ENCODE data around the gene PTPMT1.
"Not testable (repeated sequence)": the region's sequence is repeated elsewhere in the genome, so short reads cannot be mapped to it uniquely, and the experiment has no call there.

The PTPMT1 gene

GRCh38 chr11:47546274-47546673 lies 19.1 kb upstream of the PTPMT1 start:
- not testable (repeated sequence) for DNase-seq (ENCODE audit: low spot score)

- no peak for DNase-seq (ENCODE audit: low spot score)
Observed at GRCh38 chr11:47550288-47551047, 14.9 kb upstream of the PTPMT1 start.

GRCh38 chr11:47551086-47551485 lies 14.3 kb upstream of the PTPMT1 start:
- peak; percentile 27 for DNase-seq (ENCODE audit: low spot score)

- DNase-seq (ENCODE audit: low spot score) = peak; percentile 36
Observed at GRCh38 chr11:47552056-47552565, 13.3 kb upstream of the PTPMT1 start.

- DNase-seq (ENCODE audit: low spot score) = peak; percentile 91
Observed at GRCh38 chr11:47552566-47553405, 12.6 kb upstream of the PTPMT1 start, which contains the start of gene CELF1. Gene CELF1 (minus strand): TSS chr11:47553132. CDS start chr11:47499523, 53,609 bp downstream.

GRCh38 chr11:47553406-47553743 lies 12.0 kb upstream of the PTPMT1 start:
- DNase-seq (ENCODE audit: low spot score) = no peak

GRCh38 chr11:47557004-47557403 lies 8.4 kb upstream of the PTPMT1 start:
- not testable (repeated sequence) for DNase-seq (ENCODE audit: low spot score)

- DNase-seq (ENCODE audit: low spot score) = no peak
Observed at GRCh38 chr11:47558695-47559094, 6.7 kb upstream of the PTPMT1 start.

- no peak for DNase-seq (ENCODE audit: low spot score)
Observed at GRCh38 chr11:47560426-47560825, 5.0 kb upstream of the PTPMT1 start.

GRCh38 chr11:47562393-47562792 lies 3.0 kb upstream of the PTPMT1 start:
- DNase-seq (ENCODE audit: low spot score) = not testable (repeated sequence)

GRCh38 chr11:47564366-47564765 lies 1.0 kb upstream of the PTPMT1 start:
- not testable (repeated sequence) for DNase-seq (ENCODE audit: low spot score)

- no peak for DNase-seq (ENCODE audit: low spot score)
Observed at GRCh38 chr11:47564933-47565339, 463 bp upstream of the PTPMT1 start.

- DNase-seq (ENCODE audit: low spot score) = no peak
Observed at GRCh38 chr11:47566149-47566698, 825 bp downstream of the PTPMT1 start.

- no peak for DNase-seq (ENCODE audit: low spot score)
Observed at GRCh38 chr11:47569646-47570045, 4.2 kb downstream of the PTPMT1 start.

GRCh38 chr11:47570651-47571356 lies 5.4 kb downstream of the PTPMT1 start:
- no peak for DNase-seq (ENCODE audit: low spot score)

GRCh38 chr11:47571357-47571729 lies 5.9 kb downstream of the PTPMT1 start:
- DNase-seq (ENCODE audit: low spot score) = no peak

- no peak for DNase-seq (ENCODE audit: low spot score)
Observed at GRCh38 chr11:47571895-47572294, 6.5 kb downstream of the PTPMT1 start.

- no peak for DNase-seq (ENCODE audit: low spot score)
Observed at GRCh38 chr11:47572715-47573255, 7.4 kb downstream of the PTPMT1 start.

GRCh38 chr11:47573321-47573720 lies 7.9 kb downstream of the PTPMT1 start:
- DNase-seq (ENCODE audit: low spot score) = no peak

GRCh38 chr11:47577460-47578041 lies 12.2 kb downstream of the PTPMT1 start:
- DNase-seq (ENCODE audit: low spot score) = no peak
